Peyer's patch (tissue), 4 donors: ENCODE measurements around the gene PRDM15. TPM values are rescaled to one million over a fixed set of nuclear protein-coding genes. Genes with fewer than 3 reads are reported as not detected.

ENCODE experiments used
- DNase-seq, 3 donors: peaks; one replicate each; pipeline ENCODE4 v3.0.0-alpha.2; 2017 to 2019
- H3K27ac ChIP-seq, 4 donors: fragments of 200-600 bp; sonication (generic); one replicate each; pipeline ENCODE4 v1.5.1; 2016 to 2019
- H3K27me3 ChIP-seq, 2 donors: fragments of 200-600 bp; sonication (generic); one replicate each; pipeline ENCODE4 v1.5.1; 2019
- H3K36me3 ChIP-seq, 3 donors: fragments of 200-600 bp; sonication (generic); one replicate each; pipeline ENCODE4 v1.5.1; 2016 to 2019
- H3K4me1 ChIP-seq, 4 donors: fragments of 200-600 bp; sonication (generic); one replicate each; pipeline ENCODE4 v1.5.1; 2016 to 2019
- H3K4me3 ChIP-seq, 4 donors: fragments of 200-600 bp; sonication (generic); 1 replicate in 3 of 4; 2 replicates in 1 of 4; pipeline ENCODE4 v1.5.1; 2016 to 2019; ENCODE audit warnings: mild to moderate bottlenecking in 1 of 4
- H3K9me3 ChIP-seq, 4 donors: fragments of 200-600 bp; sonication (generic); one replicate each; pipeline ENCODE4 v1.5.1; 2016 to 2019; ENCODE audit warnings: mild to moderate bottlenecking in 1 of 4
- CTCF ChIP-seq, 6 experiments: fragments of 450-650 bp in 4 of 6; fragments of 200-600 bp in 2 of 6; sonication (generic) in 1 of 6; IDR thresholded peaks; one replicate each; pipeline ENCODE4 v1.5.1; 2017 to 2019; ENCODE audit warnings: antibody characterized with exemption in 6 of 6, mild to moderate bottlenecking in 3 of 6, moderate library complexity in 1 of 6
- POLR2A ChIP-seq, 2 donors: fragments of 450-650 bp; IDR thresholded peaks; one replicate each; pipeline ENCODE4 v1.5.1; 2017; ENCODE audit warnings: antibody characterized with exemption in 2 of 2, mild to moderate bottlenecking in 2 of 2, moderate library complexity in 2 of 2
- total RNA-seq, 4 donors: library from RNA; depleted of rRNA; stranded (reverse); fragments of >200 nt; gene quantifications; one replicate each; pipeline ENCODE4 v1.1.0, GENCODE V29; 2016

The PRDM15 gene
- total RNA-seq, 4 donors from 2014 or later = 9.3 to 47.9 (median 16.9) TPM

GRCh38 chr21:41888749-41889376, 9.7 kb upstream of the PRDM15 start:
- H3K36me3 ChIP-seq = no peaks in the 10 kb centered on the region
- TF ChIP-seq POLR2A (IDR thresholded peaks at IDR 0.05) = no peak
- TF ChIP-seq CTCF (IDR thresholded peaks at IDR 0.05) = no peak
- no peaks in the 10 kb centered on the region for H3K4me1 ChIP-seq
- no peaks in the 10 kb centered on the region for H3K27me3 ChIP-seq
- H3K27ac ChIP-seq = no peak overlapping the region
- no peak for DNase-seq
- H3K4me3 ChIP-seq = no peak overlapping the region
- H3K9me3 ChIP-seq = no peaks in the 10 kb centered on the region

- no peak overlapping the region for H3K4me3 ChIP-seq
- no peak for DNase-seq
- no peak overlapping the region for H3K27ac ChIP-seq
- TF ChIP-seq POLR2A (IDR thresholded peaks at IDR 0.05) = no peak
- TF ChIP-seq CTCF (IDR thresholded peaks at IDR 0.05) = no peak
- no peaks in the 10 kb centered on the region for H3K36me3 ChIP-seq
- no peaks in the 10 kb centered on the region for H3K4me1 ChIP-seq
- H3K27me3 ChIP-seq = no peaks in the 10 kb centered on the region
- H3K9me3 ChIP-seq = no peaks in the 10 kb centered on the region
Observed at GRCh38 chr21:41887667-41888066, 8.5 kb upstream of the PRDM15 start.

- H3K27me3 ChIP-seq = no peaks in the 10 kb centered on the region
- no peaks in the 10 kb centered on the region for H3K9me3 ChIP-seq
- no peaks in the 10 kb centered on the region for H3K36me3 ChIP-seq
- no peaks in the 10 kb centered on the region for H3K4me1 ChIP-seq
- DNase-seq = no peak
- no peak overlapping the region for H3K27ac ChIP-seq
- H3K4me3 ChIP-seq = no peak overlapping the region
- TF ChIP-seq CTCF (IDR thresholded peaks at IDR 0.05) (no peak), POLR2A (IDR thresholded peaks at IDR 0.05) (no peak)
Observed at GRCh38 chr21:41886328-41886727, 7.2 kb upstream of the PRDM15 start.

DNA sequence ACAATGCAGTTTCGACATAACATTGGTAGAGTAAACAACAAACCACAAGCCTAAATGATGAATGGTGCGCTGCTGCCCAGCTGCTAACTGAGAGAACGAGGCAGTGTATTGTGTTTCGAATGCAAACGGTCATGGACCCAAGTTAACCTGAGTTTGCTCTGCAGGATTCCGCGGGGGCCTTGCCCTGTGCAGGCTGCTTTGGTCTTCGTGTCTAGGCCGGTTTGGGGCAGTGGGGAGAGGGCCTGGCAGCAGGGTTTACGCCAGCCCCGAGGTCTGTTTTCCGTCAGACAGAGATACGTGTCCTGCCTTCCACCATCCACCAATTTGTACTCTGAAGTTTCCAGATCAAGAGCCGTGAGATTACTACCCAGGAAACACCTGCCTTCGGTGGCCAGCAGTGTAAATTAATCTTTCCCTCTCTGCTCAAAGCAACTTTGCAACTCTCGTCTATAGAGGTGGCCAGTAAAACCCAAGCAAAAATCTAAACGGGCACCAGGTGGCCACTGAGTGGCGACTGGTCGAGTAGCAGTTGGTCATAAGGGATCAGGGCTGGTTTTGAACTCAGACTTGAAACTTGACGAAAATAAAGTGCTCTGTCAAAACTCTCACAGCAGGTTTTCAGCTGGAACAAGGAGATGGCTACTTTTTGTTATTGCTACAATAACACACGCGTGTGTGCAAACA, 6.3 kb upstream of the PRDM15 start:
- TF ChIP-seq POLR2A (IDR thresholded peaks at IDR 0.05) (no peak), CTCF (IDR thresholded peaks at IDR 0.05) (no peak)
- DNase-seq = no peak
- no peaks in the 10 kb centered on the region for H3K9me3 ChIP-seq
- H3K27me3 ChIP-seq = no peaks in the 10 kb centered on the region
- no peak overlapping the region for H3K4me3 ChIP-seq
- no peaks in the 10 kb centered on the region for H3K36me3 ChIP-seq
- no peak overlapping the region for H3K27ac ChIP-seq
- no peaks in the 10 kb centered on the region for H3K4me1 ChIP-seq

GRCh38 chr21:41884501-41885030, 5.4 kb upstream of the PRDM15 start:
- no peak for DNase-seq
- Histone ChIP-seq H3K4me1 (no peaks in the 10 kb centered on the region), H3K27me3 (no peaks in the 10 kb centered on the region), H3K27ac (no peak overlapping the region), H3K36me3 (no peaks in the 10 kb centered on the region), H3K9me3 (no peaks in the 10 kb centered on the region), H3K4me3 (no peak overlapping the region)
- TF ChIP-seq CTCF (IDR thresholded peaks at IDR 0.05) (no peak), POLR2A (IDR thresholded peaks at IDR 0.05) (no peak)
